ENCODE data around the gene DNAAF5.

The DNAAF5 gene

DNA sequence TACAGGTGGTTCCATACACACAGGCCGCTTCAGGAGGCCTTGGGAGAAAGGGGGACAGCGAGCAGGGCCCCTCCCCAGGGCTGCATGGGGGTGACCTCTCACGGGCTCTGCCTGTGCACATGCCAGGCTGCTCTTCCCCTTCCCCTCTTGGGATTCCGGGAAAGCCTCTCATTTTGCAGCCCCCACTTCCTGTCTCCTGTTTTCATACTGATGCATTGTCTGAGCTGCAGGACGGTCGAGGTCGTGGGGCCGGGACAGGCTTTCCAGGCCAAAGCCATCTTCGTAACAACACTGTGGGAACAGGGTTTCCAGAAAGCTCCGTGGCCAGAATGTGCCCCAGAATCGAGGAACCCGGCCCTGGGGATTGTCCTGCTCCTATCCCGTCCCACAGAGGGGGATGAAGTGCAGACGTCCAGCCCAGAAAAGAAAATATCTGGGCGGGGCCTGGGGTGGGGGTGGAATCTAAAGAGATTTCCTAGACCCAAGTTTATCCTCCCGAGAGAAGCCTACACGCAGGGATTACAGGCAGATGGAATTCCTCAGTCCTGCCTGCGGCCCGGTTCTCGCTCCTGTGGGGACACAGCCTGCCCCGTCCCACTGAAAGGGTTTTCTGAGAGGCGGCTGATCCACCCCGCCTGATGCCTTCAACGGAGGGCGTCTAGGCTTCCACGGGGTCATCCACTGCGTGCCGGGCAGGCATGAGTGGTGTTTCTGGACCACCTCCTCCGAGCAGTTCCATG lies 29.5 kb upstream of the DNAAF5 start:
- DNase-seq (ENCODE audit: low read depth), result no peak
- no peak overlapping the region for H3K4me3 ChIP-seq (ENCODE audit: low read depth, low read length)
- TF ChIP-seq, protein P1, sequence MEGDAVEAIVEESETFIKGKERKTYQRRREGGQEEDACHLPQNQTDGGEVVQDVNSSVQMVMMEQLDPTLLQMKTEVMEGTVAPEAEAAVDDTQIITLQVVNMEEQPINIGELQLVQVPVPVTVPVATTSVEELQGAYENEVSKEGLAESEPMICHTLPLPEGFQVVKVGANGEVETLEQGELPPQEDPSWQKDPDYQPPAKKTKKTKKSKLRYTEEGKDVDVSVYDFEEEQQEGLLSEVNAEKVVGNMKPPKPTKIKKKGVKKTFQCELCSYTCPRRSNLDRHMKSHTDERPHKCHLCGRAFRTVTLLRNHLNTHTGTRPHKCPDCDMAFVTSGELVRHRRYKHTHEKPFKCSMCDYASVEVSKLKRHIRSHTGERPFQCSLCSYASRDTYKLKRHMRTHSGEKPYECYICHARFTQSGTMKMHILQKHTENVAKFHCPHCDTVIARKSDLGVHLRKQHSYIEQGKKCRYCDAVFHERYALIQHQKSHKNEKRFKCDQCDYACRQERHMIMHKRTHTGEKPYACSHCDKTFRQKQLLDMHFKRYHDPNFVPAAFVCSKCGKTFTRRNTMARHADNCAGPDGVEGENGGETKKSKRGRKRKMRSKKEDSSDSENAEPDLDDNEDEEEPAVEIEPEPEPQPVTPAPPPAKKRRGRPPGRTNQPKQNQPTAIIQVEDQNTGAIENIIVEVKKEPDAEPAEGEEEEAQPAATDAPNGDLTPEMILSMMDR (IDR thresholded peaks at IDR 0.05; ENCODE audit: low read depth, low read length, missing control alignments), result no peak
- in situ Hi-C loops (cut with HindIII; ENCODE audit: low sequenced_read_pairs), result no loop called here

- no peak for DNase-seq (ENCODE audit: low read depth)
- in situ Hi-C loops (cut with HindIII; ENCODE audit: low sequenced_read_pairs), result no loop called here
- TF ChIP-seq, protein P1 (IDR thresholded peaks at IDR 0.05; ENCODE audit: low read depth, low read length, missing control alignments), result no peak
- no peak overlapping the region for H3K4me3 ChIP-seq (ENCODE audit: low read depth, low read length)
Observed at GRCh38 chr7:698515-699475, 27.7 kb upstream of the DNAAF5 start.

DNA sequence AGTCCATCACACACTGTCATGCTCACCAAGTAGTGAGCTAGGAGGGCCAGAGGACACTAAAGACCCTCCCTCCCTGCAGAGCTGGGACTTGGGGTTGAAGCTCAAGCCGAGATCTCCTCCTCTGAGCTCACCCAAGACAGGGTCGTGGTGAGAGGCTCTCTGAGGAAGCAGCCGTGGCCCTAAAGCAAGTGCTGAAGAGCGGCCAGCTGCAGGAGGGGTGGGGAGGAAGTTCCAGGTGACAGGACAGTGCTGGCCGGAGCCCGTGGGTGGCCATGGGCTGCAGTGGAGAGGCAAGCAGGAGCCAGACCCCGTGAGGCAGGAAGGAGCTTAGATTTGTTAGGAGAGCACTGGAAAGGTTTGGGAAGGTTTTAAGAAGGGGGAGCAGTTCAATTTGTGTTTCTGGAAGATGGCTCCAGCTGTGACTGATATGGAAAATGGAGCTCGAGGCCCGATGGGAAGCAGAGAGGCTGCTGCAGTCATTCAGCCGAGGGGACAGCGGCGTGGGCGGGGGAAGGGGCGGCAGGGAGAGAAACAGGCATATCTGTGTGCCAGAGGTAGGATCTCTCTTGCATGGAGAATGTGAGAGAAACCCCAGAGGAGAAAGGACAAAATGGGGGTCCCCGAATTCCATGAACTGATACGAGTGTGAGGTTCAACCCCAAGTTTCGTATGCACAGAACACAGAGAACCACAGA lies 26.9 kb upstream of the DNAAF5 start:
- no peak overlapping the region for H3K4me3 ChIP-seq (ENCODE audit: low read depth, low read length)
- TF ChIP-seq, protein P1 (IDR thresholded peaks at IDR 0.05; ENCODE audit: low read depth, low read length, missing control alignments), result no peak
- in situ Hi-C loops (cut with HindIII; ENCODE audit: low sequenced_read_pairs), result no loop called here
- DNase-seq (ENCODE audit: low read depth), result no peak

- TF ChIP-seq, protein P1 (IDR thresholded peaks at IDR 0.05; ENCODE audit: low read depth, low read length, missing control alignments), result no peak
- no peak overlapping the region for H3K4me3 ChIP-seq (ENCODE audit: low read depth, low read length)
- no peak for DNase-seq (ENCODE audit: low read depth)
- in situ Hi-C loops (cut with HindIII; ENCODE audit: low sequenced_read_pairs), result no loop called here
Observed at GRCh38 chr7:701086-701671, 25.3 kb upstream of the DNAAF5 start.

- in situ Hi-C loops (cut with HindIII; ENCODE audit: low sequenced_read_pairs), result no loop called here
- DNase-seq (ENCODE audit: low read depth), result no peak
- TF ChIP-seq, protein P1 (IDR thresholded peaks at IDR 0.05; ENCODE audit: low read depth, low read length, missing control alignments), result no peak
- no peak overlapping the region for H3K4me3 ChIP-seq (ENCODE audit: low read depth, low read length)
Observed at GRCh38 chr7:703049-703448, 23.4 kb upstream of the DNAAF5 start.

DNA sequence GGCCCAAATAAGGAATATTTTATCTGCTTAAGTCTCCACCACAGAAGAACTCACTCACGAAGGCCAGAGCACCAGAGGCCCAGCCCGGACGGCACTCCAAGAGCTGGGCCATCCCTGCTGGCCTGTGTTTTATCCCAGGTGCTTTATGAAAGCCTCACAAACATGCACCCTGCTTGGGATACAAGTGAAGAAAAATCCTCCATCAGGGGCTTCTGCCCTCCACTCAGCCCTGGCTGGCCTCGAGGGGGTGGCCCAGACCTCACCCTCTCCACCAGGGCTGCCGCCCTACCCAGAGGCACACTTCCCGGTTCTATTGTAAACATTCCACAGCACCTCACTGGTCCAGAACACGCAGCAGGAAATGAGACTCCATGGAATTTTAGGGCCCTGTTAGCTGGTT lies 19.8 kb upstream of the DNAAF5 start:
- no peak for DNase-seq (ENCODE audit: low read depth)
- no peak overlapping the region for H3K4me3 ChIP-seq (ENCODE audit: low read depth, low read length)
- in situ Hi-C loops (cut with HindIII; ENCODE audit: low sequenced_read_pairs), result no loop called here
- TF ChIP-seq, protein P1 (IDR thresholded peaks at IDR 0.05; ENCODE audit: low read depth, low read length, missing control alignments), result no peak
